ENCODE measurements around the gene HTT.

HTT gene

GRCh38 chr4:3239998-3240920 is 165.8 kb downstream of the HTT start:
- no peak for DNase-seq

GRCh38 chr4:3240936-3241522 is 166.5 kb downstream of the HTT start:
- DNase-seq = no peak

- DNase-seq = peak; percentile 56
Observed at GRCh38 chr4:3241898-3242524, 167.5 kb downstream of the HTT start.

GRCh38 chr4:3243136-3243780 is 168.8 kb downstream of the HTT start:
- no peak for DNase-seq

- no peak for DNase-seq
Observed at GRCh38 chr4:3244002-3244401, 169.5 kb downstream of the HTT start.

GRCh38 chr4:3244747-3245146 is 170.3 kb downstream of the HTT start:
- no peak for DNase-seq

GRCh38 chr4:3245676-3246075 is 171.2 kb downstream of the HTT start:
- no peak for DNase-seq

- DNase-seq = no peak
Observed at GRCh38 chr4:3246458-3247398, 172.2 kb downstream of the HTT start.

- no peak for DNase-seq
Observed at GRCh38 chr4:3247399-3248177, 173.1 kb downstream of the HTT start.

- no peak for DNase-seq
Observed at GRCh38 chr4:3248178-3248480, 173.6 kb downstream of the HTT start.

- DNase-seq = peak; percentile 40
Observed at GRCh38 chr4:3248811-3249661, 174.6 kb downstream of the HTT start, which contains the start of gene MSANTD1. Gene MSANTD1 (plus strand): TSS chr4:3249159. CDS start chr4:3249223, 64 bp downstream.

GRCh38 chr4:3249711-3250437 is 175.4 kb downstream of the HTT start:
- DNase-seq = no peak

- no peak for DNase-seq
Observed at GRCh38 chr4:3250438-3250955, 176.0 kb downstream of the HTT start.

- peak; percentile 12 for DNase-seq
Observed at GRCh38 chr4:3250956-3251690, 176.6 kb downstream of the HTT start.

GRCh38 chr4:3251691-3252479 is 177.4 kb downstream of the HTT start:
- no peak for DNase-seq

- no peak for DNase-seq
Observed at GRCh38 chr4:3252480-3252828, 178.0 kb downstream of the HTT start.

GRCh38 chr4:3252831-3253641 is 178.6 kb downstream of the HTT start:
- no peak for DNase-seq
